GOT3 (cell line): Measurements from ENCODE around the gene ZKSCAN5.

Source experiments
- DNase-seq: peaks from one replicate; lab custom pipeline; 2025; ENCODE audit warnings: mixed read lengths; lab: John Stamatoyannopoulos, UW

ZKSCAN5 gene

GRCh38 chr7:99504603-99505323, at the start of gene ZKSCAN5:
Gene ZKSCAN5 (plus strand): TSS chr7:99504662. CDS start chr7:99506045, 1,383 bp downstream.
- peak; percentile 97 for DNase-seq

- DNase-seq = no peak
Measured at GRCh38 chr7:99455874-99456273, 48.6 kb upstream of the ZKSCAN5 start.

GRCh38 chr7:99456288-99456687, 48.2 kb upstream of the ZKSCAN5 start:
- DNase-seq = no peak

GRCh38 chr7:99457050-99457649, 47.3 kb upstream of the ZKSCAN5 start:
- DNase-seq = no peak

GRCh38 chr7:99457650-99458493, 46.6 kb upstream of the ZKSCAN5 start:
- DNase-seq = no peak

- DNase-seq = no peak
Measured at GRCh38 chr7:99459087-99459486, 45.4 kb upstream of the ZKSCAN5 start.

- DNase-seq = no peak
Measured at GRCh38 chr7:99460651-99461050, 43.8 kb upstream of the ZKSCAN5 start.

- no peak for DNase-seq
Measured at GRCh38 chr7:99461221-99461620, 43.2 kb upstream of the ZKSCAN5 start.

- no peak for DNase-seq
Measured at GRCh38 chr7:99465421-99465768, 39.1 kb upstream of the ZKSCAN5 start.

GRCh38 chr7:99468336-99468918, 36.0 kb upstream of the ZKSCAN5 start:
- no peak for DNase-seq

GRCh38 chr7:99469381-99470065, 34.9 kb upstream of the ZKSCAN5 start:
- no peak for DNase-seq

- peak; percentile 65 for DNase-seq
Measured at GRCh38 chr7:99472561-99473314, 31.7 kb upstream of the ZKSCAN5 start, which contains the start of gene ZNF789. Gene ZNF789 (plus strand): TSS chr7:99472890. CDS start chr7:99476457, 3,567 bp downstream.

- no peak for DNase-seq
Measured at GRCh38 chr7:99473315-99473596, 31.2 kb upstream of the ZKSCAN5 start.

GRCh38 chr7:99476107-99476506, 28.4 kb upstream of the ZKSCAN5 start:
- no peak for DNase-seq

GRCh38 chr7:99478464-99479440, 25.7 kb upstream of the ZKSCAN5 start:
- DNase-seq = no peak

- no peak for DNase-seq
Measured at GRCh38 chr7:99485094-99485493, 19.4 kb upstream of the ZKSCAN5 start.

GRCh38 chr7:99489235-99489634, 15.2 kb upstream of the ZKSCAN5 start:
- no peak for DNase-seq

- no peak for DNase-seq
Measured at GRCh38 chr7:99490878-99491277, 13.6 kb upstream of the ZKSCAN5 start.

GRCh38 chr7:99493823-99494222, 10.6 kb upstream of the ZKSCAN5 start:
- no peak for DNase-seq
